ENCODE results near the gene RDM1.

GRCh38 chr17:35893751-35894150 lies 36.8 kb downstream of the RDM1 start:
- TF ChIP-seq POLR2AphosphoS5 (IDR thresholded peaks at IDR 0.05) (no peak), CTCF (IDR thresholded peaks at IDR 0.05 in 8 of 11, conservative IDR thresholded peaks at IDR 0.05 in 3 of 11) (no peak), POLR2A (IDR thresholded peaks at IDR 0.05) (no peak)
